Measurements from ENCODE around the gene LEF1.

The LEF1 gene

GRCh38 chr4:108209489-108209888 lies 40.8 kb upstream of the LEF1 start:
- FAIRE-seq, result no peak
- TF ChIP-seq CTCF (IDR thresholded peaks at IDR 0.05; ENCODE audit: insufficient read depth, missing control alignments), result no peak
- DNase-seq (ENCODE audit: insufficient read length, low spot score), result no peak

- no peak for TF ChIP-seq CTCF (IDR thresholded peaks at IDR 0.05; ENCODE audit: insufficient read depth, missing control alignments)
- no peak for DNase-seq (ENCODE audit: insufficient read length, low spot score)
- no peak for FAIRE-seq
These were observed 37.1 kb upstream of the LEF1 start for GRCh38 chr4:108205859-108206258.

- no peak for TF ChIP-seq CTCF (IDR thresholded peaks at IDR 0.05; ENCODE audit: insufficient read depth, missing control alignments)
- no peak for FAIRE-seq
- DNase-seq (ENCODE audit: insufficient read length, low spot score), result no peak
These were observed 35.8 kb upstream of the LEF1 start for GRCh38 chr4:108204518-108204917.

DNA sequence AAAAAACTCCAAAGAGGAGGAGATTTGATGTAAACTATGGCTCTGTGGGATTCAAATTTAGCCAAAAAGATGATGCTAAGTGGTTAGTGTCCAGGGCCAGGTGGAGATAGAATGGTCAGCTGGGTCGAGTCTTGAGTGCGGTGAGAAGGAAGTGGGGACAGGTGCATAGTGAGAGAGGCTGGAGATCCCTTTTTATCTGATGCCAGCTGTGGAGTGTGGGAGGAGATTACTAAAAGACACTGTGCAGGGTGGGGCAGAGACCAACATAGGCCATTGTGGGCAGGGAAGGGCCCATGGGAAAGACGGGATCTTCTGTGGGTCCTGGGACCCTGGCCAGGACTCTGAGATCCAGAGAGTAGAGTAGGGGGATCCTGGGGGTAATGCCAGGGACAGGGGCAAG lies 34.6 kb upstream of the LEF1 start:
- no peak for TF ChIP-seq CTCF (IDR thresholded peaks at IDR 0.05; ENCODE audit: insufficient read depth, missing control alignments)
- DNase-seq (ENCODE audit: insufficient read length, low spot score) (no peak), FAIRE-seq (no peak)

- FAIRE-seq (no peak), DNase-seq (ENCODE audit: insufficient read length, low spot score) (no peak)
- TF ChIP-seq CTCF (IDR thresholded peaks at IDR 0.05; ENCODE audit: insufficient read depth, missing control alignments), result no peak
These were observed 33.0 kb upstream of the LEF1 start for GRCh38 chr4:108201774-108202173.

DNA sequence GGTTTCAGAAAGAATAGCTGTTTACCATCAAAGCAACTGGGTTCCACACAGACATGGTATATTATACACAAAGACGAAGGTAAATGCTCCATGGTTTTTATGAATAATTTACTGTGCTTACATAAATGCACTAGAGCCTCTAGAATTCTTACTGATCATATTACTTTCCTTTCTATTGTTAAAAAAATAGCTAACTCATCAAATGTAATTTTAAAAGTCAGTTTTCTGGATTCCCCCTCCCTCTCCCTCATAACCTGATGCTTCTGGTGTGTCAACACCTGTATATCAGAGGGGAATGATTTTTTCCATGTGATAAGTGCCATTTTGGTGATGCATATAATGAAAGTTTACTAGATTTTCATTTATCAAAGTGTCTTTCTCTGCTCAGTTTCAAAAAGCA lies 31.1 kb upstream of the LEF1 start:
- DNase-seq (ENCODE audit: insufficient read length, low spot score) (no peak), FAIRE-seq (no peak)
- no peak for TF ChIP-seq CTCF (IDR thresholded peaks at IDR 0.05; ENCODE audit: insufficient read depth, missing control alignments)

DNA sequence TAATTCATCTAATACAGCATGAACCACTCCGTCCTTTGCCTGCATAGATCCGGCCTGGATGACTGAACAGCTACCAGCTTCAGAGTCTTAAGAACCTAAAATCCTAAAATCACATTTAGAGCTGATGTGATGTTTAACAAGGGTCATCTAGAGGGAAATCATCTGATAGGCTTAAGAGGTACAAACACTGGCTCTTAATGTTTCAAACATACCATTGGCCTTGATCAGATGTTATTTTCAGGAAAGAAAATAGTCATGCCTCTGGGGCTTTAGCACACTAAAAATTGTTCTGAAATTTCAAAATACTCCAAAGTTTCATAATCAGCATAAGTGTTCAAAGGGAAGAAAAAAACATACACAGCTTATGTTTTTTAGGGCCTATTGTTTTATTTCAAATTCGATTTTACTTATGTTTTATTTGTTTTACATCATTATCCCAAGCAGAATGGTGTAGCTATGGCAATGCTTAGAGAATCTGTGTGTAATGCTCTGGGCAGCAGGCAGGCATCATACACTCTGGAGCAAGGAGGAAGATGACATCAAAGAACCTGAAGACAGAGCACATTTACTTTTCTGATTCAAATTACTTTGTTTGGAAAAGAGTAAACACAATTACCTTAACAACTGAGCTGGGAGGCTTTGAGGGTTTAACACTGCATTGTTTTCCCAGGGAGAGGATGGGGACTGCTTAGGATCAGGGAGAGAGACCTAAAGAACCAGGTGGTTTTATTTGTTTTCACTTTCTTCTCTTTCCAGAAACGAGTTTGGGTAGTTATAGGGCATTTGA lies 25.3 kb upstream of the LEF1 start:
- TF ChIP-seq CTCF (IDR thresholded peaks at IDR 0.05; ENCODE audit: insufficient read depth, missing control alignments), result no peak
- FAIRE-seq, result no peak
- no peak for DNase-seq (ENCODE audit: insufficient read length, low spot score)
